Keratinocyte (primary cell): ENCODE results near the gene NPAS3.

Source experiments
- EZH2 ChIP-seq: IDR thresholded peaks from one replicate; pipeline ENCODE4 v1.6.1; 2012; ENCODE audit warnings: inconsistent platforms, mild to moderate bottlenecking, low read length, moderate library complexity
- TF ChIP-seq, protein P1 (sequence below), 3 experiments: IDR thresholded peaks in 1 of 3; conservative IDR thresholded peaks in 1 of 3; optimal IDR thresholded peaks in 1 of 3; 2 replicates in 2 of 3; 3 replicates in 1 of 3; pipeline versions ENCODE3 to v1.5.1; 2011; ENCODE audit warnings: low read length in 3 of 3, mild to moderate bottlenecking in 3 of 3, moderate library complexity in 2 of 3, control low read depth in 1 of 3, inconsistent platforms in 1 of 3; ENCODE audit not compliant: insufficient read depth in 2 of 3; ENCODE audit errors: extremely low read depth in 1 of 3

GRCh38 chr14:33699300-33699983, 760.8 kb downstream of the NPAS3 start:
- TF ChIP-seq, protein P1, sequence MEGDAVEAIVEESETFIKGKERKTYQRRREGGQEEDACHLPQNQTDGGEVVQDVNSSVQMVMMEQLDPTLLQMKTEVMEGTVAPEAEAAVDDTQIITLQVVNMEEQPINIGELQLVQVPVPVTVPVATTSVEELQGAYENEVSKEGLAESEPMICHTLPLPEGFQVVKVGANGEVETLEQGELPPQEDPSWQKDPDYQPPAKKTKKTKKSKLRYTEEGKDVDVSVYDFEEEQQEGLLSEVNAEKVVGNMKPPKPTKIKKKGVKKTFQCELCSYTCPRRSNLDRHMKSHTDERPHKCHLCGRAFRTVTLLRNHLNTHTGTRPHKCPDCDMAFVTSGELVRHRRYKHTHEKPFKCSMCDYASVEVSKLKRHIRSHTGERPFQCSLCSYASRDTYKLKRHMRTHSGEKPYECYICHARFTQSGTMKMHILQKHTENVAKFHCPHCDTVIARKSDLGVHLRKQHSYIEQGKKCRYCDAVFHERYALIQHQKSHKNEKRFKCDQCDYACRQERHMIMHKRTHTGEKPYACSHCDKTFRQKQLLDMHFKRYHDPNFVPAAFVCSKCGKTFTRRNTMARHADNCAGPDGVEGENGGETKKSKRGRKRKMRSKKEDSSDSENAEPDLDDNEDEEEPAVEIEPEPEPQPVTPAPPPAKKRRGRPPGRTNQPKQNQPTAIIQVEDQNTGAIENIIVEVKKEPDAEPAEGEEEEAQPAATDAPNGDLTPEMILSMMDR (optimal IDR thresholded peaks at IDR 0.05 in 1 of 3, IDR thresholded peaks at IDR 0.05 in 1 of 3, conservative IDR thresholded peaks at IDR 0.05 in 1 of 3; ENCODE audit: extremely low read depth in 1 of 3, insufficient read depth in 2 of 3, low read length in 3 of 3), result no peak
- no peak for TF ChIP-seq EZH2
